Measurements from ENCODE around the gene RAB6D.
"Not testable (repeated sequence)": the region's sequence is repeated elsewhere in the genome, so short reads cannot be mapped to it uniquely, and the experiment has no call there.

The RAB6D gene

GRCh38 chr2:131388834-131389233 is 24.9 kb upstream of the RAB6D start:
- not testable (repeated sequence) for H4K8ac ChIP-seq (ENCODE audit: low read depth, low read length); H3K9ac ChIP-seq (ENCODE audit: low read depth, low read length, poor library complexity); H3K9me3 ChIP-seq (replicated peaks in 1 of 2; ENCODE audit: control insufficient read depth in 2 of 2, insufficient read depth in 1 of 2, low read depth in 1 of 2, low read length in 2 of 2); H3K36me3 ChIP-seq (replicated peaks in 1 of 2; ENCODE audit: control insufficient read depth in 2 of 2, insufficient read depth in 2 of 2, low read length in 2 of 2); H2BK15ac ChIP-seq (ENCODE audit: low read length); H3K4me1 ChIP-seq (ENCODE audit: control insufficient read depth in 2 of 2, insufficient read depth in 1 of 2, low read depth in 1 of 2, low read length in 2 of 2); H2BK5ac ChIP-seq (ENCODE audit: low read length); H2AK5ac ChIP-seq (ENCODE audit: low read depth, low read length); H2BK12ac ChIP-seq (ENCODE audit: low read length); H3K27ac ChIP-seq (replicated peaks; ENCODE audit: low read length); H4K91ac ChIP-seq (ENCODE audit: low read depth, low read length, poor library complexity); H3K4me2 ChIP-seq (ENCODE audit: insufficient read depth, low read length, poor library complexity, severe bottlenecking); DNase-seq (ENCODE audit: low spot score); H3K14ac ChIP-seq (ENCODE audit: low read length); H3K4ac ChIP-seq (ENCODE audit: low read length); H2BK120ac ChIP-seq (ENCODE audit: low read depth, low read length); H3K79me1 ChIP-seq (ENCODE audit: low read depth, low read length); H3K23ac ChIP-seq (ENCODE audit: low read depth, low read length, poor library complexity); H2AFZ ChIP-seq (ENCODE audit: low read length); H3K4me3 ChIP-seq (ENCODE audit: low read length in 2 of 2); H3K27me3 ChIP-seq (ENCODE audit: control insufficient read depth in 3 of 3, insufficient read depth in 3 of 3, low read depth in 1 of 3, low read length in 3 of 3)
- no CpG with 5 or more reads among the region's 6 CpGs for WGBS, 2 donors (ENCODE audit: extremely low coverage in 2 of 2, insufficient read length in 2 of 2, insufficient replicate concordance in 1 of 2)
- H3K18ac ChIP-seq (ENCODE audit: low read length), result peak overlapping the region; percentile 28

GRCh38 chr2:131373111-131373510 is 9.1 kb upstream of the RAB6D start:
- H2BK15ac ChIP-seq (ENCODE audit: low read length); H2AFZ ChIP-seq (ENCODE audit: low read length); H4K8ac ChIP-seq (ENCODE audit: low read depth, low read length); H2AK5ac ChIP-seq (ENCODE audit: low read depth, low read length); H3K14ac ChIP-seq (ENCODE audit: low read length); H3K18ac ChIP-seq (ENCODE audit: low read length); H3K9ac ChIP-seq (ENCODE audit: low read depth, low read length, poor library complexity); H3K36me3 ChIP-seq (replicated peaks in 1 of 2; ENCODE audit: control insufficient read depth in 2 of 2, insufficient read depth in 2 of 2, low read length in 2 of 2); H3K27ac ChIP-seq (replicated peaks; ENCODE audit: low read length); H3K79me1 ChIP-seq (ENCODE audit: low read depth, low read length); H3K4me1 ChIP-seq (ENCODE audit: control insufficient read depth in 2 of 2, insufficient read depth in 1 of 2, low read depth in 1 of 2, low read length in 2 of 2); DNase-seq (ENCODE audit: low spot score); H2BK120ac ChIP-seq (ENCODE audit: low read depth, low read length); H3K23ac ChIP-seq (ENCODE audit: low read depth, low read length, poor library complexity); H3K4ac ChIP-seq (ENCODE audit: low read length); H3K27me3 ChIP-seq (ENCODE audit: control insufficient read depth in 3 of 3, insufficient read depth in 3 of 3, low read depth in 1 of 3, low read length in 3 of 3); H3K4me3 ChIP-seq (ENCODE audit: low read length in 2 of 2); H2BK12ac ChIP-seq (ENCODE audit: low read length); H4K91ac ChIP-seq (ENCODE audit: low read depth, low read length, poor library complexity); H2BK5ac ChIP-seq (ENCODE audit: low read length); H3K9me3 ChIP-seq (replicated peaks in 1 of 2; ENCODE audit: control insufficient read depth in 2 of 2, insufficient read depth in 1 of 2, low read depth in 1 of 2, low read length in 2 of 2); H3K4me2 ChIP-seq (ENCODE audit: insufficient read depth, low read length, poor library complexity, severe bottlenecking): not testable (repeated sequence)
- no CpG with 5 or more reads among the region's 1 CpG for WGBS, 2 donors (ENCODE audit: extremely low coverage in 2 of 2, insufficient read length in 2 of 2, insufficient replicate concordance in 1 of 2)

- no peak overlapping the region for H2BK12ac ChIP-seq (ENCODE audit: low read length)
- no peak overlapping the region for H3K4me3 ChIP-seq (ENCODE audit: low read length in 2 of 2)
- H3K79me1 ChIP-seq (ENCODE audit: low read depth, low read length), result peaks cover 2% of the 10 kb centered on the region
- no peak overlapping the region for H2BK120ac ChIP-seq (ENCODE audit: low read depth, low read length)
- no peak overlapping the region for H3K4me2 ChIP-seq (ENCODE audit: insufficient read depth, low read length, poor library complexity, severe bottlenecking)
- H2BK15ac ChIP-seq (ENCODE audit: low read length), result no peak overlapping the region
- no peak overlapping the region for H3K23ac ChIP-seq (ENCODE audit: low read depth, low read length, poor library complexity)
- no peak overlapping the region for H4K91ac ChIP-seq (ENCODE audit: low read depth, low read length, poor library complexity)
- no peak overlapping the region for H3K4ac ChIP-seq (ENCODE audit: low read length)
- H3K14ac ChIP-seq (ENCODE audit: low read length), result no peak overlapping the region
- H4K8ac ChIP-seq (ENCODE audit: low read depth, low read length), result no peak overlapping the region
- no peak overlapping the region for H2BK5ac ChIP-seq (ENCODE audit: low read length)
- no peak overlapping the region for H3K9ac ChIP-seq (ENCODE audit: low read depth, low read length, poor library complexity)
- no peak for DNase-seq (ENCODE audit: low spot score)
- no CpG with 5 or more reads among the region's 6 CpGs for WGBS, 2 donors (ENCODE audit: extremely low coverage in 2 of 2, insufficient read length in 2 of 2, insufficient replicate concordance in 1 of 2)
- H3K36me3 ChIP-seq (replicated peaks in 1 of 2; ENCODE audit: control insufficient read depth in 2 of 2, insufficient read depth in 2 of 2, low read length in 2 of 2), result no peaks in the 10 kb centered on the region
- no peak overlapping the region for H2AK5ac ChIP-seq (ENCODE audit: low read depth, low read length)
- no peak overlapping the region for H3K27ac ChIP-seq (replicated peaks; ENCODE audit: low read length)
- no peaks in the 10 kb centered on the region for H3K9me3 ChIP-seq (replicated peaks in 1 of 2; ENCODE audit: control insufficient read depth in 2 of 2, insufficient read depth in 1 of 2, low read depth in 1 of 2, low read length in 2 of 2)
- H2AFZ ChIP-seq (ENCODE audit: low read length), result no peak overlapping the region
- H3K4me1 ChIP-seq (ENCODE audit: control insufficient read depth in 2 of 2, insufficient read depth in 1 of 2, low read depth in 1 of 2, low read length in 2 of 2), result no peaks in the 10 kb centered on the region
- peaks cover 0 to 18% (median 2%) of the 10 kb centered on the region in 3 experiments for H3K27me3 ChIP-seq (ENCODE audit: control insufficient read depth in 3 of 3, insufficient read depth in 3 of 3, low read depth in 1 of 3, low read length in 3 of 3)
- H3K18ac ChIP-seq (ENCODE audit: low read length), result no peak overlapping the region
These were observed 6.0 kb upstream of the RAB6D start for GRCh38 chr2:131369954-131370353.

- H3K4me2 ChIP-seq (ENCODE audit: insufficient read depth, low read length, poor library complexity, severe bottlenecking); H3K14ac ChIP-seq (ENCODE audit: low read length); H2BK12ac ChIP-seq (ENCODE audit: low read length); H3K79me1 ChIP-seq (ENCODE audit: low read depth, low read length); H2BK5ac ChIP-seq (ENCODE audit: low read length); H3K4me1 ChIP-seq (ENCODE audit: control insufficient read depth in 2 of 2, insufficient read depth in 1 of 2, low read depth in 1 of 2, low read length in 2 of 2); H2BK120ac ChIP-seq (ENCODE audit: low read depth, low read length); H3K9ac ChIP-seq (ENCODE audit: low read depth, low read length, poor library complexity); H3K4ac ChIP-seq (ENCODE audit: low read length); H4K8ac ChIP-seq (ENCODE audit: low read depth, low read length); H3K4me3 ChIP-seq (ENCODE audit: low read length in 2 of 2); H2AFZ ChIP-seq (ENCODE audit: low read length); H2AK5ac ChIP-seq (ENCODE audit: low read depth, low read length); DNase-seq (ENCODE audit: low spot score); H3K36me3 ChIP-seq (replicated peaks in 1 of 2; ENCODE audit: control insufficient read depth in 2 of 2, insufficient read depth in 2 of 2, low read length in 2 of 2); H3K9me3 ChIP-seq (replicated peaks in 1 of 2; ENCODE audit: control insufficient read depth in 2 of 2, insufficient read depth in 1 of 2, low read depth in 1 of 2, low read length in 2 of 2); H4K91ac ChIP-seq (ENCODE audit: low read depth, low read length, poor library complexity); H3K18ac ChIP-seq (ENCODE audit: low read length); H2BK15ac ChIP-seq (ENCODE audit: low read length); H3K23ac ChIP-seq (ENCODE audit: low read depth, low read length, poor library complexity); H3K27ac ChIP-seq (replicated peaks; ENCODE audit: low read length): not testable (repeated sequence)
- peaks cover 0 to 30% (median 5%) of the 10 kb centered on the region in 3 experiments for H3K27me3 ChIP-seq (ENCODE audit: control insufficient read depth in 3 of 3, insufficient read depth in 3 of 3, low read depth in 1 of 3, low read length in 3 of 3)
- no CpG with 5 or more reads among the region's 9 CpGs for WGBS, 2 donors (ENCODE audit: extremely low coverage in 2 of 2, insufficient read length in 2 of 2, insufficient replicate concordance in 1 of 2)
These were observed 4.6 kb upstream of the RAB6D start for GRCh38 chr2:131368493-131369066.
